GM19438 (cell line): ENCODE results near the gene FAM228B.

Source experiments
- ATAC-seq: cut with Tn5 transposase; IDR thresholded peaks from one replicate; pipeline ENCODE4 v1.9.1; 2021; ENCODE audit warnings: low read depth; ENCODE audit not compliant: unreplicated experiment

FAM228B gene

GRCh38 chr2:24152413-24153197 is 29.3 kb downstream of the FAM228B start:
- ATAC-seq: no peak

GRCh38 chr2:24153478-24153877 is 30.2 kb downstream of the FAM228B start:
- no peak for ATAC-seq

GRCh38 chr2:24158131-24158530 is 34.9 kb downstream of the FAM228B start:
- no peak for ATAC-seq

DNA sequence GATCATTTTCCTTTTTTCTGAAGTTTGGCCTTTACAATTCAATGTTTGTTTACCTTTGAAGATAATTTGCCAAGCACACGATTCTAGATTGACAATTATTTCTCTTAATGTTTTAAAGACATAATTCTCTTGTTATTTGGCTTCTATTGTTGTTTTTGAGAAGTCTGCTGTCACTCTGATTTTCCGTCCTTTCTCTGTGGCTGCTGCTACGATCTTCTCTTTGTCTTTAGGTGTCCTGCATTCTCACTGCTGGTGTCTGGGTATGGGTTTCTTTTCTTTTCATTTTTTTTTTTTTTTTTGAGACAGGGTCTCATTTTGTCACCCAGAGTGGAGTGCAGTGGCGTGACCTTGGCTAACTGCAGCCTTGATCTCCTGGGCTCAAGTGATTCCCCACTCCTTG is 36.4 kb downstream of the FAM228B start:
- no peak for ATAC-seq

DNA sequence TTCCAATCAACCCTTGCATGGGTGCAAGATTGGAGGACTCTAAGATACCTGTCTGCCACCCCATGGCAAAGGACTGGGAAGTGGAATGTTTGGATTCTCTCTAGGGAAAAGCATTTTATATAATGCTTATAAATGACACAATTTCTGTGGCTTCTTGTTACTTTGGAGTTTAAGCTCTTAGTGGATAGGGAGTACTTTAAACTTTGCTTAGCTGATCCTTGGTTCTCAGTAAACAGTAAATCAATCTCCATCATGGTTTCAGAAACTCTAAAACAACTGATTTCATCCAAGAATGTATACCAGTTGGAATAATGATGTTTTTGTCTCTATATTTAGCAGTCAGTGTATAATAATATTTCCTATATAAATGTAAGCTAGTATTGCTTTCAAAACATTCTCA is 37.5 kb downstream of the FAM228B start:
- ATAC-seq: no peak

DNA sequence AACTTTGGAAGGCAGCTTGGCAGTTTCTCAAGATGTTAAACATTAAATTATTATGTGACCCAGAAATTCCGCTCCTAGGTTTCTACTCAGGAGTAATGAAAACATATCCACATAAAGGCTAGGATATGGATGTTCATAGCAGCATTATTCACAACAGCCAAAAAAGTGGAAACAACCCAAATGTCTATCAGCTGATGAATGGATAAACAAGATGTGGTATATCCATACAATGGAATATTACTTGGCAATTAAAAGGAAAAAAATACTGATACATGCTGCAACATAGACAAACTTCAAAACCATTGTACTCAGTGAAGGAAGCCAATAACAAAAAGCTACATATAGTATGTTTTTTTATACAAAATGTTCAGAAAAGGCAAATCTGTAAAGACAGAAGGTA is 39.2 kb downstream of the FAM228B start:
- no peak for ATAC-seq

DNA sequence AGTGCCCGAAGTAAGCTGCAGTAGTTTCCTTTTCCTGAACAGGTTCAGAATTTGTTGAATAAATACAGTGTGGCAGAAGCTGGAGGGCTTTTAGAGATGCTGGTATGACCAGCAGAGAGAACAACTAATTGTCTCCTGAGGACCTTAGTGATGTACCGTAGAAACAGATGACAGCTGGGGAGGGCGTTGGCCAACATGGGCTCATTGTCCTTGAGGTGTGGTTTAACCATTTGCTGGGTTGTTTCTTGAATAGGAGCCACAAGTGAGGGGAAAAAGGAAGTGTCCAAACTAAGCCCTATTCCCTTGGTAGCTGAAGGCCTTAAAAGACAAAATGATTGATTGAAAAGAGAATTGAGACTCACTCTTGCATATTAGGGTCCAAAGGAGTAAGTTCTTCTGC is 39.9 kb downstream of the FAM228B start:
- ATAC-seq: no peak

DNA sequence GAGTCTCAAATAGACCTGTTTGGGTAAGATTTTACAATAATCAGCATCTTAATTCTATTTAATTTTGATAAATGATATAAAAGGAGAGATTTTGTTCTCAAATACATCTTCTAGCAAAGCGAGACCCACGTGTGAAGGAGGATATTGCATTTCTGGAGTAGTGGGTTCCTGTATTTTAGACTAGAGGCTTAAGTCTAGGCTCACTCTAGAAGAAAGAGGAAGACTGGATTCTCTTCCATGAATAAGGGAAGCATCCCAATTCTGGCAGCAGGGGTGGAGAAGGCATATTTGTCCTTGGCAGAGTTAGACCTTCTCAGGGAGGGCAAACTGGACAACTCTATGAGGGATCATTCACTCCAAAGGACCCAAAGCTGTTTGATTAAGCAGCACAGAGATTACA is 40.3 kb downstream of the FAM228B start:
- ATAC-seq: no peak

DNA sequence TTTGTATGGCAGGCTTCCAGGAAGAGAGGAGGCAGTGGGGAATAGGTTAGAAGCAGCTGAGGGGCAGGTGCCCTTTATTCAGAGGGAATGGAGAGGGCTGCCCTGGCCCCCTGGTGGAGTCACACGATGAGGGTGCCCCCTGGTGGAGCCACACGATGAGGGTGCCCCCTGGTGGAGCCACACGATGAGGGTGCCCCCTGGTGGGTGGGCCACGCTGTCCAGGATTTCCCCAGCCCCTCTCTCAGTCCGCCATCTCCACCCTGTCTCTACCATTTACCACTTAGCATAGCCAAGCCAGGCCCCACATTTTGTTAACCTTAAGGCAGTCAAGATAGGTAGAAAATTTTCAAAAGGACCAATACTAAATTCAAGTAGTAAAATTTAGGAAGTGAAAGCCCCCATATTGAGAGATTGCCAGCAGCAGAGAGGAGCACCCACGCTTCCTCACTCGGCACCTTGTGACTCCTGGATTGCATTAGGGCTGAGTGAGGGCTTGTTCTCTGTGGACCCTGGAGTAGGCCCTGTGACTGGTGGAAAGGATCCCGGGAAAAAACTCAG is 41.2 kb downstream of the FAM228B start:
- peak; percentile 61 for ATAC-seq

- no peak for ATAC-seq
These were observed 45.8 kb downstream of the FAM228B start for GRCh38 chr2:24169023-24169422.

DNA sequence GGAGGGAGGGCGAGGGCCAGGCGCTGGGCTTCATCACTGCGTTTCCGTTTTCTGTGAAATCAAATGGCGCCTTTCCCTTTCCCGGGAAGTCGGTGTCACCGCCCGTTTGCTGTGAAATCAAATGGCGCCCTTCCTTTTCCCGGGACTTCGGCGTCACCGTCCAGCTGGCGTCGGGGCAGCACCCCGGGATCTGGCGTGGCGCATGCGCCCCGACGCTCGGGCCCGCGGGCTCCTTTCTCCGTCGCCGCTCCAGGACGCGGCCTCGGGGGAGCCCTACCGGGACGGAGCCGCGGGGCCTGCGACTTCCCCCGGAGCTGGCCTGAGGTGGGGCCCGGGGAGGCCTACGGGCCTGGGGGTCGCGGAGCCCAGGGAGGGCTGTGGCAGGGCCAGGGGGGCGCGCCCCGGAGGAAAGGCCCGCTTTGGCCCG is 51.6 kb downstream of the FAM228B start, which contains the start of gene FAM228A:
TSS of gene FAM228A (plus strand) at position 203 of the 427 bp plus-strand sequence. CDS start 428 bp downstream, outside the sequence.
- no peak for ATAC-seq

GRCh38 chr2:24175631-24176187 is 52.4 kb downstream of the FAM228B start:
- ATAC-seq: no peak

DNA sequence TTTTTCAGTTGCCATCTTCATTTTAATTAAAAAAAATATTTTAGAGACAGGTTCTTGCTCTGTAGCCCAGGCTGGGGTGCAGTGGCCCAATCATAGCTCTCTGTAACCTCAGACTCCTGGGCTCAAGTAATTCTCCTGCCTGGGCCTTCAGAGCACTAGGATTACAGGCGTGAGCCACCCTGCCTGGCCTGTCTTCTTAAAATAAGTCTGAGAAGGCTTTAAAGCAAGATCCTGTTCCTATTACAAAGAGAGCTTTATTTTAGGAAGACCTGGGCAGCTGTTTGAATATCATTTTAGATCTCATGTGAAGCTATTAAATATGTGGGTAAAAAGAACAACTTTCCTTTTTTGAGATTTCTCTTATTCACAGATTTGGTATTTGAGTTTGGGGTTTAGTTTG is 53.1 kb downstream of the FAM228B start:
- ATAC-seq: no peak

DNA sequence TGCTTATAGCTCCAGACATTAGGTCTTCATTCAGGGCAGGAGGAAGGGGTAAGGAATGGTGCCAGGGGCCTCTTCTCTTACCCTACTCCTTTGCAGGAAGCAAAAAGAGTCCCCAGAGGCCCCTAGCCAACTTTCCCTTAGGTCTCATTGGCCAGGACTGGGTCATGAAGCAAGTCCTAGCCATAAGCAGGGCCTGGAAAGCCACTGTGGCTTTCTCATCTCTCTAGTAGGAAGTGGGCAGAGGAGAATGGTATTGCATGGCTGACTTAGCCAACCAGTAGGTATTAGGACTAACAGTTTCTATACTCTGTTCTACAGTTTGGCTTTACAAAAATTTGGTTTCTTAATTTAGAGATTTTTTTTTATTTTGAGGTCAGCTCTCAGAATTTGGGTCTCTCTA is 56.4 kb downstream of the FAM228B start:
- ATAC-seq: no peak

GRCh38 chr2:24181849-24182248 is 58.6 kb downstream of the FAM228B start:
- ATAC-seq: no peak

DNA sequence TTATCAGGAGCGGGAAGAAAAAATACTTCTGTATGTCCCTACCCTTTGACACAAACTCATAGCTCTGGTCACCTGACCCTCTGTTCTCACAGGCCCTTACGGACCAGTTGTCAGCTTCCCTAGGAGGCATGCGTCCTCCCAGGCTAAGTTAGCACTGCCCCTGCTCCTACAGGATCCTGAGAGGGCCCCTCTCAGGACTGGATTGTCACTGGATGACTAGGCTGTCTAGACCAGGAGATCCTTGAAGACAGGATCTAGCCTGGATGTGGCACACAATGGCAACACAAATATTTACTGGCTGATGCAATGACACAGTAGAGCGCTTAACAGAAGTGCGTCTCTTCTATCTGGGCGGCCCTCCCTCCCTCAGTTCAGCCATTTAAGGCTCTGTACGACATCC is 59.2 kb downstream of the FAM228B start:
- no peak for ATAC-seq

DNA sequence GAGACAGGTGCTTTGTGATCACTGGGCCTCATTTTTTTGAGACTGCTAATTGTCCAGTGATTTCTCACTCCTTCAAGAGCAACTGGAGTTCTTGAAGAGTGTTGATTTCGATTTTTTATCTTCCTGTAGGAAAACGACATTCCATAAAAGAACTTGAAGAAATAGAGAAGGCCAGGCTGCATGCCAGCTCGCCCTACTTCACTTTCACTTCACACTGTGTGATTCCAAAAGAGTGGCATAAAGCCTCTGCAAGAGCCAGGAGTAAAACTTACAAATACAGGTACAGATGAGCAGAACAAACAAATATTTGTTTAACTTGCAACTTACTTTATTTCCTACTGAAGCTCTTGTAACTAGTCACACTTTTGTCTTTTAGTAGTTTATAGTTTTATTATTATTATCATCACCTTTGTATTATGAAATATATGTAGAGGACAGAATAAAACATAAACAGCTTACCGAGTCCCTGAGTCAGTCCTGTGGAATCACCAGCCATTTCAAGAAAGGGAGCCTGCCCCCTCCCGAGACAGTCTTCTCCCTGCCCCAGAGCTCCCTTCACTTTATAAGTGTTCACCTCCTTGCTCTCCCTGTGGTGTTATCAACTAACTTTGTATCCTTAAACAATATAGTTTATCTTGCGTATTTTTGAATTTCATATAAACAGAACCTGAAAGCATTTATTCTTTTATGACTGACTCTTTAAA is 60.2 kb downstream of the FAM228B start:
- ATAC-seq: no peak

DNA sequence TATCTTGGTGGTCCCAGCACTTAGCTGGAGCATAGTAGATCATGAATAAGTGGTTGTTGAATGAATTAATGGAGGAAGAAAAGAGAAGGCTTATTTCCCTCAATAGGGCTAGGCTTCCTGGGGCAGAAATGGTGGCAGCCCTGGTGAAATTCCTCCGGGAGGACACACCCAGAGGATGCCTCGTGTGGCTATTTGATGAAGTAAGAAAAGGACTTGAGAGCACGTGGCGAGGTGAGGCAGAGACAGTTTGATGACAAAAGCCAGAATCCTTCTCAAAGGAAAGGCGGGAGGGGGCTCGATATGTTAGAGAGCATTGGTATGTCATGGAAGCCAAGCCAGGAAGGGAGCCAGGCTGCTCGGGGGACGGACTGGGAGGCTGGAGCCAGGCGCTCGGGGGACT is 66.3 kb downstream of the FAM228B start:
- no peak for ATAC-seq

- no peak for ATAC-seq
These were observed 67.2 kb downstream of the FAM228B start for GRCh38 chr2:24190503-24190902.

DNA sequence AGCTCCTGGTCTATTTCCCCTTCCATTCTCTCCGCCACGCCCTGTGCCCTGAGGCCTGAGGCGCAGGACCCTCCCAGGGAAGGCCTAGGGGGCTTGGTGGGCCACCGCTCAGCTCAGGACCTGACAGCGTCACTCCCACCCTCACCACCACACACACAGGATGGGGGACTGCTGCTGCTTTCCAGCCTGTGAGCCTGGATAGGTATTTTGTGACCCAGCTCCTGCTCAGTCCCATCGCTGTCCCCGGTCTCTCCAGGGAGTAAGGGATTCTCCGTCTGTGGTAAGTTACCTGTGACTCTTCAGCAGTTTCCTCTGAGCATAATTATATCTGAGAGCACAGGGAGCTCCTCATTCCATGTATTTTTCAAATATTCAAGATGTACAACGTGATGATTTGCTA is 67.9 kb downstream of the FAM228B start:
- no peak for ATAC-seq

DNA sequence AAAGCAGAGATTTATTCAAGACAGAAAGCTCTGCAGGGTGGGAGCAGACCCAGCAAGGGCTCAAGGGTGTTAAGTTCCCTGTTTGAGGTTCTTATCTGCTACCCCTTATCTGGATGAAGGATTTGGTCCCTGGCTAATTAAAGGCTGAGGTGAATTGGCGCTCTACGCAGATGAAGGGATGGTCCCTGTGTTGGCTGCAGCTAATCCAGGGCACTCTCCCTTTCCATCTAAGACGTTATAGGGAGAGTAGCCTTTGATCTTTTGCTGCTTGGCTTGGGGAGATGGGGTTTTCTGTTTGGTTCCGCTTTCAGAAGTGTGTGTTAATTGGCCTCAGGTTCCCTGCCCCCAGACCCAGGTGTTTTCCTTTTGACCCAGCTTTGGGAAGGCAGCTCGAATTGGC is 68.6 kb downstream of the FAM228B start:
- no peak for ATAC-seq
